Activated CD8-positive, alpha-beta memory T cell treated with anti-CD3 and anti-CD28 coated beads, Interleukin-2, amount 50 U/mL, for 1 hour (primary cell): ENCODE results near the gene SLC10A7.
"Not testable (repeated sequence)": the region's sequence is repeated elsewhere in the genome, so short reads cannot be mapped to it uniquely, and the experiment has no call there.

Experiments used
- DNase-seq: peaks from one replicate; pipeline ENCODE4 v3.0.0-alpha.2; 2020; ENCODE audit errors: extremely low read depth

Gene SLC10A7

GRCh38 chr4:146439437-146439836 is 82.3 kb downstream of the SLC10A7 start:
- no peak for DNase-seq

DNA sequence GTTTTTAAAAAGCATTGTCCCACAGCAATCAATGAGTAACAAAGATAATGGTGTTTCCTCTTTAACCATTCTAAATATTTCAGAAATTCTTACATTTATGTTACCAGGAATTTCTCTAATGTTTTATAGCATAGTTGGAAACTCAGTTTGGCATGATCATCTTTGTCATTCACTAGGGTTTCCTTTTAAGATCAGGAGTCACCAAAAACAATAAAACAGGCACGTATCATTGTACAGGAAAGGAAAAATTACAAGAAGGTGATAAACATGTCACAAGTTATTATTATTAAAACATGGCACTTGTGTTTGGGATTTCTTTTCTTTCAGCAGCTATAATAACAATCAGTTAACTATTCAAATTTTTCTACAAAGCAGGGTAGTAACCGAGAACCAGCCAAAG is 84.0 kb downstream of the SLC10A7 start:
- DNase-seq = no peak

- no peak for DNase-seq
Observed at GRCh38 chr4:146436423-146437162, 85.1 kb downstream of the SLC10A7 start.

DNA sequence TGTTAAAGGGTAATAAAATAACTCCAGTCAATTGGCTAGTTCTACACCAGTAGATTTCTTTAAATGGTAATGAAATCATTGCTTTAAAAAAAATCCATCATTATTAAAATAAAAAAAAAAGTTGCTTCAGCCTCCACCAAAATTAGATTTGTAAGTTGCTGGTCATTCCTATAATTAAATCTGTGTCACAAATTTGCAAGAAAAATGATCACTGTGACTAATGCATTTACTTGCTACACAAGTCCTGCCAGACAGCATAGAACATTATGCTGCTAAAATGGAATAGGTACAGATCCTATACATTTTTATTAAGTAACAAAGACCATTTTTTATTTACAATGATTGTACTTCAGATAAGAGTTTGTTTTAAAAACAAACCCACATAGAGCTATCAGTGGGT is 85.8 kb downstream of the SLC10A7 start:
- no peak for DNase-seq

DNA sequence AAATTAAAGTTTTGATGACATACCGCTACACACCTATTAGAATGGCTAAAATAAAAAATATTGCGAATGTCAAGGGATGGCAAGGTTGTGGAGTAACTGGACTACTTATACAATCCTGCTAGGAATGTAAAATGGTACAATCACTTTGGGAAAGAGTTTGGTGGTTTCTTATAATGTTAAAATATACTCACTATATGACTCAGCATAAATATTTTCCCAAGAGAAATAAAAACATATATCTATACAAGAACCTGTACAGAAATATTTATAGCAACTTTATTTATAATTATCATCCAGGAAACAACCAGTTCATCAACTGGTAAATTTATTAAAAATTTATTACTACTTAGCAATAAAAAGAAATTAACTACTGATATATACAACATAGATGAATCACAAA is 89.7 kb downstream of the SLC10A7 start:
- DNase-seq = no peak

DNA sequence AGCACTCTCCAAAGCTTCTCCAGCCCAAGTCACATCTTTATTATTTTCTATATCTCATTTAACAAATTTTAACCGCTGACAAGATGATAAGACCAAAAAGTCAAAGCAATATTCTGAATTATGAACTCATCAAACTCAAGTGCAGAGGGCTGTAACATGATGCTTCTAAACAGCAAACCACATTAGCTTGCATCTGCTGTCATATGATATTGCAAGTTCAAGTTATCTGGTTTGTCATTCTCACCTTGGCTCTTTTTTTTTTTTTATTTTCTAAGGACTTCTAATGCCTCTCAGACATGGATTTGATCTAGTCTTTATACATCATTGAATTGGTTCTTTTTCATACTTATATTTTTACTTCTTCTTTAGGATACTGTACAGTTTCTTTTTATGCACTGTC is 93.4 kb downstream of the SLC10A7 start:
- no peak for DNase-seq

DNA sequence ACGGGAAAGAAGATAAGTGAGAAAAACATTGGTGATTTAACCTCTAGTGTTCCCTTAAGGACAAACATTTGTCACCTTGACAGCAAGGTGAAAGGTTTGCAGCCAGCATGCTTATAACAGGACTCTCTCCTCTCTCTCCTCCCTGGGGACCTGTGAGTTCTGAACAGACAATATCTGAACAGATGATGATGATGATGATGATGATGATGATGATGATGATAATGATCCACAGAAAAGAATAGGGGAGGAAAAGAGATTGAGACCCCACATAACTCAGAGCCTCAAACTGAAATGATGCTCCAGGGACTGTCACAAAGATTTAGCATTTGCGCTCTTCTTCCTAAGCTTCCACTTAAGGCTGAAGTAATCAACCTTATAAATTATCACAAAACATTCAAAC is 103.9 kb downstream of the SLC10A7 start:
- DNase-seq = no peak

- DNase-seq = no peak
Observed at GRCh38 chr4:146415829-146416228, 105.9 kb downstream of the SLC10A7 start.

DNA sequence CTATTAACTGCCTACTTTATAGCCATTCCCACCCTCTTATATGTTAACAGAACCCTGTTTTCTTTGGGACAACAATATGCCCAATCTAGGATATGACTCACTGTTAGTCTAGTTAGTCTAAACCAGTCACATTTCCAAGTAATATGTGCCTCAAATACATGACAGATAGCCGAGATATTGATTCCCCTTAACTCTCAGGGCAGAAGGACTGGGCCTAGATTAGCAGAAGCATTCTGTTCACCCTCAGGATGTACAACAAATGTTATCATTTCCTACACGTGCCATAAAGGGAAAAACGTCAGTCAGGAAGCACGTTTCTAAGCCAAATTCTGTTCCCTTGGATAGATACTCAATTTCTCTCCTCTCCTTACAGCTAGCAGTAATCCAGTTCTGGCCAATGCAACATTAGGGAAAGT is 114.1 kb downstream of the SLC10A7 start:
- no peak for DNase-seq

DNA sequence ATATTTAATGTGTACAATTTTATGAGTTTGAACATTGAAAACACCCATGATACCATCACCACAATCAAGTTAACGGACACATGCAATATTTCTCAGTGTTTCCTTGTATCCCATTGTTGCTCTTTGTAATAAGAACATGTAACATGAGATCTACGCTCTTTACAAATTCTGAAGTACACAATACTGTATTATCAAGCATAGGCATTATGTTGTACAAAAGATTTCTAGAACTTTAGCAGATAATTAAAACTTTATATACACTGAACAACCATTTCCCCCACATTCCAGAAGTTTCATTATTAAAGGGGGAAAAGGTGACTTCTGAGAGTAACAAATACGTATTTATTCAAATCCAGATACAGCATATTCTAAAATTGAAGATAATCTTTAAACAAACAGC is 114.5 kb downstream of the SLC10A7 start:
- DNase-seq = no peak

DNA sequence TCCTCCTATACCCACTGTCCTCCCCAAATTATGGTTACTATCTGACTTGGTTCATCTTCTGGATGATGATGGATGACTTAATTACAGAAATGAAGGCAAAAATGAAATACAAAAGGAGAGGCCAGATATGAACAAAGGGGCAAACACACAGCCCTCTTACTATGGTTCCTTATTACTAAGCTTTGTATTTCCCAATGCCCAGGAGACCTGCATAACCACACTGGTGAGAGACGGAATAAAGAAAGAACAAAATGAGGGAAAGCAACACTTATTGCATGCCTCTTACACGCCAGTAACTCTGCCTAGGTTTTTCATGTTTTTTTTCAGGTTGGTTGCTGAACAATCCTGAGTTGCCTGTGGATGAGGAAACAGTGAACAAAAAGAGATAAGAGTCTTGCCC is 120.5 kb downstream of the SLC10A7 start:
- no peak for DNase-seq

DNA sequence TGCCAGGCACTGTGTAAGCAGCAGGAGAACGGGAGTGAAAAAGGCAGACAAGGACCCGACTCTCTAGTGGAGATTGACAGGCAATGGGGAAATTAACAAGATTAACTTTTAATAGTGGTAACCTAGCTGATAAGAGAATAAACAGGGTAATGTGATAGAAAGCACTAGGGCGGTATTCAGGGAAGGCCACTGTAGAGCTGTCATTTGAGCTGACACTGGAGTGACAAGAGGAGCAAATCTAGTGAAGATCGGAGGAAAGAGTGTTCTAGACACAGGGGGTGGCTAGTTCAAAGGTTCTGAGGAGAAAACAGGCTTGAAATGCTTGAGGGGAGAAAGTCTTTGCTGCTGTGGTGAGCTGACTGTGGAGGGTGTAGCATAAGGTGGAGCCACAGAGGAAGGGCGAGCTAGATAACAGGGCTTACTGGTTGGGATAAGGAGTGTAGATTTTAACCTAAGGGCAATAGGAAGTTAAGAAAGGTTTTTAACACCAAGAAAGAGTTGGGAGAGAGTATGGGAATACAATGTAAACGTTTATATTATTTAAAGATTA is 122.8 kb downstream of the SLC10A7 start:
- no peak for DNase-seq

DNA sequence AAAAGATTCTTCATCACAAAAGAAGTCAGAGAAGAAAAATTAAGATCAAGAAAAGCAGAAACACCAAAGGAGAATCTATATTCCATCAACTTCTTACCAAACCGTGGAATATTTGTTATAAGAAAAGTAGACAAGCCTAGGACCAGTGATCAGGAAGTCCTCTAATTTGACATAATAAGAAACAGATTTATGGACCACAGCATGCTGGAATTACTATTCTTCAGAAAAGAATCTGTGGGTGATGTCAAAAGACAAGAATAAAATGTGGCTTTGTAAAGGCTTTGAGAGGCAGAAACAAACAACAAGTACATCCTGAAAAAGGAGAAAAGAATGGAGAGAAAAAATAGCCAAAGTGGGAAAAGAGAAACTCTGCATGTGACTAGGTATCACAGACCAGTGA is 123.3 kb downstream of the SLC10A7 start:
- no peak for DNase-seq

GRCh38 chr4:146389561-146389960 is 132.2 kb downstream of the SLC10A7 start:
- no peak for DNase-seq

DNA sequence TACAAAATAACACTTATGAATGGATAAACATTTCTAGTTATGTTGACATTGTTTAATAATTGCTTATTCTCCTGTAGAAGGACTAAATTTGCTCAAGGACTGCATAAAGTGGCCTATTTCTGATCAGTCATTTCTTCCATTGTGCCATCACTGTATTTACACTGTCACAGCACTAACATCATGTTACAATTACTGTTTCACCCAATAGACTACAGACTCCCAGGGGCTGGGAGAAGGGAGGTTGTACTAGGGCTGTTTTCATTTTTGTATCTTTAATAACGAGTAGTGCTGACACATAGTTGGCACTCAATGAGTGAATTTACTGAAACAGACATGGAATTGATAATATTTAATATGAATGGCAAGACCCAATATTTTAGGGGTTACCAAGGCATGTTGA is 139.5 kb downstream of the SLC10A7 start:
- DNase-seq = no peak

DNA sequence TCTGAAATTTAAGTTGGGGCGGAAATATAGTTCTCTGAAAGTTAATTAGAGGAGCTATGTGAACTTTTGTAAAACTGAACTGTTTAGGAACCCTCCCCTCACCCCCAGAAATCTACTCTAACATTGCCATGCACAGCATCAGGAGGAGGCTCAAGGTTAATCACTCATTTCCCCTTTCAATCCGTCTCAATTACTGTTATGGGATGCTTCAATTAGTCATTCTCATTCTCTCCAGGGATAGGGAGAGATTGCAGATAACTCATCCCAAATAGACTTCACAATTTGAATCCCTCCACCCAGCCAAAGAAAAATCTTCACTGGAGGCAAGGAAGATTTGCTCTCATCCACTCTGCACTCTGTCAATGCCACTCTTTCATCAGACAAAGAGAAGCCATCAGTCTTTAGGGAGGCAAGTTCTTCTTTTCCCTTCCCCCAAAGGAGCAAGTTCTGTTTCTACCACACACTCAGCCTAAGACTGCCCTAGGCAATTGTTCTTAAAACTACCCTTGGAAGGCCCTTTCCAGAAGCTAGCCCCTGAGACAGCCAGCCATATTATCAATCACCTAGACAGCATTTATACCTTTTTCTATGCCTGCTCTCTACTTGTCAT is 140.4 kb downstream of the SLC10A7 start:
- no peak for DNase-seq

DNA sequence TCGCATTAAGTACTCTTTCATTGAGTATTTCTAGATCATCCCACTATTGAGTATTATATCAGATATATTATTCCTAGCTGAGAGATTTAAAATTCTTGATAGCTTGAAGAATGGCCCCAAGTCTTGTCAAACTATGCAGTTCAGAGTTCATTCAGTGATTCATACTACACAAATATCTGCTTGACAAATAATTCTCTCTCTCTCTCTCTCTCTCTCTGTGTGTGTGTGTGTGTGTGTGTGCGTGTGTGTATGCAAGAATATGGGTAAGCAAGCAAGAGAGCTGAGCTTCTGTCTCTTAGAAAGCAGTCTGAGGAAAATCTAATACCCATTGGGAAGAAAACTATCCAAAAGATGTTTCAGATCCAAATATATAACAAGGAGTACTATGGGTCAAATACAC is 142.0 kb downstream of the SLC10A7 start:
- no peak for DNase-seq

DNA sequence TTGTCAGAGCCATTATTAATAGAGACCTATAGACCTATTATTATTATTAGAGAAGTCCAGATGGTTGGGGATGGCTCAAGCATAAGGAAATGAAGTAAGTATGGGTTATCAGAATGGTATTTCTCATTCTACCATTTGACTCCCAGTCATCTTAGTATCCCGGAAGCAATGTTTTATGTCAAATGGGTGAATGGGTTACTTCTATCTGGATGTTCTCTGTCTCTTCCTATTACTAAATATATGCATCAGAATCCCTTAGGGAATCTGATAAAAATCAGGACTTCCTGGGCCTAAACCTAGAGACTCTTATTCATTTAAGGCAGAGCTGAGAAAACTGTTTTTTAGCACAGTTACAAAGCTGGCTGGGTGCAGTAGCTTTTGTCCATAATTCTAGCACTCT is 149.9 kb downstream of the SLC10A7 start:
- no peak for DNase-seq

GRCh38 chr4:146370841-146371240 is 150.9 kb downstream of the SLC10A7 start:
- DNase-seq = no peak

GRCh38 chr4:146369446-146369845 is 152.3 kb downstream of the SLC10A7 start:
- DNase-seq = no peak

DNA sequence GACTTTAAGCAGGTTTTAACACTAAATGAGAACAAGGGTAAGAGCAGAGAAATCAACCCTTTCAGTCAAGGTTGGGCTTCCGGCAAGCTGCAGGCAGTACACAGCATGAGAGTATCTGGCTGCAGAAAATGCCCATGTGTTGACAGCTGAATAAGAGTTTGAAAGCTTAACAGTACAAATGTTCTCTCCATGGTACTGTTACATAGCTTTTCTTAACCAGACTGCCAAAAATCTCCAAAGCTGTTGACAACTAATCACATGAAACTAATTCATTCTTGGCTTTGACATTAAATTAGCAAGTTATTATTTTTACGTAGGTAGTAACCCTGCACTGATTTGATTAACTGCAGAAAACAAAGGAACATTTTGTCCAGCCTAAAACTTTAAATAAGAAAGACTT is 153.5 kb downstream of the SLC10A7 start:
- DNase-seq = no peak

- DNase-seq = no peak
Observed at GRCh38 chr4:146367347-146367746, 154.4 kb downstream of the SLC10A7 start.

DNA sequence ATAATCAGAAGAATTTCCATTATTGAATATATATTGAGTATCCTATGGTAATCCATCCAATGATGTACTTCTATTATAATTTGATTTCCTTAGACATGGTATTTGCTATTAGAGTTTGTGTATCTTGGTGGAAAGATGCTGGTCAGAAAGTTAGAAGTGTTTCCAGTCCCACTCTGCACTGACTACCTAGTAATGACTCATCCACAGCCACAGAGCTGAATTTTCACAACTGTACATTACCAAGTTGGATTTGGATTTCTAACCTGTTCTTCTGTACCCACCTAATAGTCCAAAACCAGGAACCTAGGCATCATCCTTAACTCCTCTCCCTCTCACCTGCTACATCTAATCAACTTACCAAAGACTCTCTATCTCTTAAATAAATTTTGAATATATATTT is 162.0 kb downstream of the SLC10A7 start:
- DNase-seq = no peak

- DNase-seq = not testable (repeated sequence)
Observed at GRCh38 chr4:146350114-146350513, 171.6 kb downstream of the SLC10A7 start.
